ENCODE measurements around the gene CORIN. TPM values are rescaled to one million over a fixed set of nuclear protein-coding genes. Genes with fewer than 3 reads are reported as not detected.

CORIN gene
- polyA plus RNA-seq, 3 donors: 0.01 TPM; not detected in 2

- Histone ChIP-seq H3K27me3 (ENCODE audit: control insufficient read depth in 2 of 2, insufficient read depth in 2 of 2, low read length in 2 of 2) (no peaks in the 10 kb centered on the region), H3K36me3 (replicated peaks in 1 of 2; ENCODE audit: control insufficient read depth in 1 of 2, insufficient read depth in 2 of 2, low read length in 2 of 2) (no peaks in the 10 kb centered on the region), H3K9ac (ENCODE audit: insufficient read depth, low read length, poor library complexity, severe bottlenecking) (no peak overlapping the region), H3K79me2 (ENCODE audit: insufficient read depth, low read length) (no peaks in the 10 kb centered on the region), H2AFZ (ENCODE audit: insufficient read depth, low read depth, low read length, poor library complexity, severe bottlenecking) (no peak overlapping the region), H3K27ac (ENCODE audit: low read depth in 1 of 2, low read length in 2 of 2) (no peak overlapping the region), H3K4me3 (replicated peaks in 1 of 3; ENCODE audit: low read depth in 2 of 3, low read length in 3 of 3) (no peak overlapping the region), H3K9me3 (replicated peaks in 1 of 2; ENCODE audit: control insufficient read depth in 1 of 2, insufficient read depth in 1 of 2, low read length in 2 of 2) (no peaks in the 10 kb centered on the region), H4K20me1 (ENCODE audit: insufficient read depth, low read length) (no peaks in the 10 kb centered on the region), H3K4me1 (ENCODE audit: control insufficient read depth in 1 of 2, insufficient read depth in 2 of 2, low read length in 2 of 2) (no peaks in the 10 kb centered on the region), H3K4me2 (replicated peaks; ENCODE audit: extremely low read depth, low read length, poor library complexity, severe bottlenecking) (no peak overlapping the region)
- no peak overlapping the region for H3K27ac Mint-ChIP-seq
- no peak for TF ChIP-seq CTCF (IDR thresholded peaks at IDR 0.05)
- no peaks in the 10 kb centered on the region for H3K4me1 Mint-ChIP-seq
- intact Hi-C loops (cut with micrococcal nuclease): no loop called here
- peaks cover 2 to 4% (median 3%) of the 10 kb centered on the region in 3 donors for H3K27me3 Mint-ChIP-seq (ENCODE audit: low read depth in 3 of 3)
- H3K9me3 Mint-ChIP-seq: peaks cover 0 to 11% (median 2%) of the 10 kb centered on the region in 7 donors
- no peak overlapping the region for H3K4me3 Mint-ChIP-seq
- DNase-seq: no peak
- H3K36me3 Mint-ChIP-seq: no peaks in the 10 kb centered on the region
Measured at GRCh38 chr4:47784222-47784621, 53.6 kb downstream of the CORIN start.

DNA sequence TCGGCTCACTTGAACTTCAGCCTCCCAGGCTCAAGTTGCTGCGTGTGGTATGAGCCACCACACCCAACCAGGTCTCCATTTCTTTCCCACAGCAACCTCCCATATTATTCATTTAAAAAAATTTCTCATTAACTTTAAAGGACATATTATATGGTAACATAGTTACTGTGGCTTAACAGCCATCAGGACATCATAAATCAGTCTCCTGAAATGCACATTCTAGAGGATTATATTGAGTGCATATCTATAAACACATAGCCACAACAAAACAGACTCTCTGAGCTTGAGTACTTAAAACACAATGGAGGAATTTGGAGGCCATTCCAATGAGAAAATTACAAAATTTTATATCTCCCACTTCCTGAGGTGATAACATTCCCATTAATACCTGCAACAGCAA, 61.5 kb downstream of the CORIN start:
- Mint-ChIP-seq H3K27me3 (ENCODE audit: low read depth in 3 of 3) (peaks cover 3 to 7% (median 6%) of the 10 kb centered on the region in 3 donors), H3K4me3 (no peak overlapping the region), H3K9me3 (peaks cover 0 to 7% (median 5%) of the 10 kb centered on the region in 7 donors), H3K36me3 (no peaks in the 10 kb centered on the region), H3K27ac (no peak overlapping the region), H3K4me1 (no peaks in the 10 kb centered on the region)
- Histone ChIP-seq H3K4me1 (ENCODE audit: control insufficient read depth in 1 of 2, insufficient read depth in 2 of 2, low read length in 2 of 2) (no peaks in the 10 kb centered on the region), H3K27ac (ENCODE audit: low read depth in 1 of 2, low read length in 2 of 2) (no peak overlapping the region), H3K27me3 (ENCODE audit: control insufficient read depth in 2 of 2, insufficient read depth in 2 of 2, low read length in 2 of 2) (no peaks in the 10 kb centered on the region), H3K79me2 (ENCODE audit: insufficient read depth, low read length) (no peaks in the 10 kb centered on the region), H3K36me3 (replicated peaks in 1 of 2; ENCODE audit: control insufficient read depth in 1 of 2, insufficient read depth in 2 of 2, low read length in 2 of 2) (no peaks in the 10 kb centered on the region), H3K9ac (ENCODE audit: insufficient read depth, low read length, poor library complexity, severe bottlenecking) (no peak overlapping the region), H3K4me2 (replicated peaks; ENCODE audit: extremely low read depth, low read length, poor library complexity, severe bottlenecking) (no peak overlapping the region), H2AFZ (ENCODE audit: insufficient read depth, low read depth, low read length, poor library complexity, severe bottlenecking) (no peak overlapping the region), H3K9me3 (replicated peaks in 1 of 2; ENCODE audit: control insufficient read depth in 1 of 2, insufficient read depth in 1 of 2, low read length in 2 of 2) (no peaks in the 10 kb centered on the region), H4K20me1 (ENCODE audit: insufficient read depth, low read length) (no peaks in the 10 kb centered on the region), H3K4me3 (replicated peaks in 1 of 3; ENCODE audit: low read depth in 2 of 3, low read length in 3 of 3) (no peak overlapping the region)
- no peak for DNase-seq
- 100% methylated on average over 2 of the region's 2 CpGs for WGBS (ENCODE audit: insufficient coverage)
- no peak for TF ChIP-seq CTCF (IDR thresholded peaks at IDR 0.05)
- intact Hi-C loops (cut with micrococcal nuclease): no loop called here
